Peyer's patch (tissue), 4 donors: ENCODE measurements around the gene REL. TPM values are rescaled to one million over a fixed set of nuclear protein-coding genes. Genes with fewer than 3 reads are reported as not detected.
"Not testable (repeated sequence)": the region's sequence is repeated elsewhere in the genome, so short reads cannot be mapped to it uniquely, and the experiment has no call there.

Experiments
- DNase-seq, 3 donors: peaks; one replicate each; pipeline ENCODE4 v3.0.0-alpha.2; 2017 to 2019
- H3K27ac ChIP-seq, 4 donors: fragments of 200-600 bp; sonication (generic); one replicate each; pipeline ENCODE4 v1.5.1; 2016 to 2019
- H3K27me3 ChIP-seq, 2 donors: fragments of 200-600 bp; sonication (generic); one replicate each; pipeline ENCODE4 v1.5.1; 2019
- H3K36me3 ChIP-seq, 3 donors: fragments of 200-600 bp; sonication (generic); one replicate each; pipeline ENCODE4 v1.5.1; 2016 to 2019
- H3K4me1 ChIP-seq, 4 donors: fragments of 200-600 bp; sonication (generic); one replicate each; pipeline ENCODE4 v1.5.1; 2016 to 2019
- H3K4me3 ChIP-seq, 4 donors: fragments of 200-600 bp; sonication (generic); 1 replicate in 3 of 4; 2 replicates in 1 of 4; pipeline ENCODE4 v1.5.1; 2016 to 2019; ENCODE audit warnings: mild to moderate bottlenecking in 1 of 4
- H3K9me3 ChIP-seq, 4 donors: fragments of 200-600 bp; sonication (generic); one replicate each; pipeline ENCODE4 v1.5.1; 2016 to 2019; ENCODE audit warnings: mild to moderate bottlenecking in 1 of 4
- POLR2A ChIP-seq, 2 donors: fragments of 450-650 bp; IDR thresholded peaks; one replicate each; pipeline ENCODE4 v1.5.1; 2017; ENCODE audit warnings: antibody characterized with exemption in 2 of 2, mild to moderate bottlenecking in 2 of 2, moderate library complexity in 2 of 2
- total RNA-seq, 4 donors: library from RNA; depleted of rRNA; stranded (reverse); fragments of >200 nt; gene quantifications; one replicate each; pipeline ENCODE4 v1.1.0, GENCODE V29; 2016
- TF ChIP-seq, protein P1 (sequence below), 6 experiments: fragments of 450-650 bp in 4 of 6; fragments of 200-600 bp in 2 of 6; sonication (generic) in 1 of 6; IDR thresholded peaks; one replicate each; pipeline ENCODE4 v1.5.1; 2017 to 2019; ENCODE audit warnings: antibody characterized with exemption in 6 of 6, mild to moderate bottlenecking in 3 of 6, moderate library complexity in 1 of 6

REL gene
- total RNA-seq, 4 donors from 2014 or later: 11.7 to 79.2 (median 16.7) TPM

DNA sequence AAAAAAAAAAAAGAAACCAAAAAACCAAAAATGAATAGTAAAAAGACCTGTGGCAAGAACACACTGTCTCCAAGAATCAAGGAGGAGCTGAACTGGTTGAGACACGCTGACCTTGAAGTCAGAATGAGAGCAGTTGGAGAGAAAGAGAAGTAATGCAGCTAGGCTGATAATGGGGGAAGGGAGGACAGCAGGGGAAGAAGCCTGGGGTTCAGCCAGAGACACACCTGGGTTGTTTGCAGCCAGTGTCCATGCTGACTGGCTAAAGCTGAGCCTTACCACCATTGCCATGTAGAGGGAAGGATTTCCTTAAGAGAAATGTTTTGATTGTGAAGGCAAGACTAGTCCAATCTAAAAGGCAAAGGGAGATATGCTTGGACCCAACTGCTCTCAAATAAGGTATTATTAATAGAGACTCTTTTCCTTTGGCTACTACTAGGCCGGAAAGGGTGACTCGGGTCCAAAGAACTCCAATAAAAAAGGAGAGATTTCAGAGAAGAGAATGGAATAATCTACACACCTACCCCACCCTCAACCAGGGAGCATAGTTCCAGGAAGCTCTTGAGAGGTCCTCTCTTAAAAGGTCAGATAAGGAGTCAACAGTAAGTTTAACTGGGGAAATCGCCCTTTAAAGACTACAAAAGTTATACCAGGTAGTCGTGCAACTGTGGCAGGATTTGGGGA is 25.2 kb upstream of the REL start:
- Histone ChIP-seq H3K27ac (no peak overlapping the region), H3K36me3 (no peaks in the 10 kb centered on the region)
- no peak for DNase-seq

DNA sequence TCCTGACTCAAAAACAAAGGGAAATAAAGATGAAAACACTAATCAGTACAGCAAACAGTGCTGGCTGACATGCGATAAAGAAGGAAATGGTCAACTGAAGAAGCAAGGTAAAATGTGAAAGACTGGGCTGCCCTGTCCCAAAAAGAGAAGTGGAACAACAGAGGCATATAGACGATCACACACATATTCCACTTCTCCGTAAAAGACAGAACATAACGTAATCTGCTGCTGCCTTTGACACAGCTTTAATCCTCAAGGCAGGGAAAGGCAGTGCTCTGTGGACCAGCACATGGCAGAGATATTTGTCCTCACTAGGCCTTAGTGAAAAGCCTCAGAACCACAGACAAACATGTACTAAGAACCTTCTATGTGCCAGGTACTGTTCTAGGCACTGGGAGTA is 24.3 kb upstream of the REL start:
- Histone ChIP-seq H3K4me3 (no peak overlapping the region), H3K36me3 (no peaks in the 10 kb centered on the region), H3K4me1 (peaks cover 0 to 5% (median 0%) of the 10 kb centered on the region in 4 donors), H3K9me3 (no peaks in the 10 kb centered on the region), H3K27ac (no peak overlapping the region), H3K27me3 (no peaks in the 10 kb centered on the region)
- no peak for DNase-seq
- no peak for TF ChIP-seq POLR2A (IDR thresholded peaks at IDR 0.05)
- TF ChIP-seq, protein P1, sequence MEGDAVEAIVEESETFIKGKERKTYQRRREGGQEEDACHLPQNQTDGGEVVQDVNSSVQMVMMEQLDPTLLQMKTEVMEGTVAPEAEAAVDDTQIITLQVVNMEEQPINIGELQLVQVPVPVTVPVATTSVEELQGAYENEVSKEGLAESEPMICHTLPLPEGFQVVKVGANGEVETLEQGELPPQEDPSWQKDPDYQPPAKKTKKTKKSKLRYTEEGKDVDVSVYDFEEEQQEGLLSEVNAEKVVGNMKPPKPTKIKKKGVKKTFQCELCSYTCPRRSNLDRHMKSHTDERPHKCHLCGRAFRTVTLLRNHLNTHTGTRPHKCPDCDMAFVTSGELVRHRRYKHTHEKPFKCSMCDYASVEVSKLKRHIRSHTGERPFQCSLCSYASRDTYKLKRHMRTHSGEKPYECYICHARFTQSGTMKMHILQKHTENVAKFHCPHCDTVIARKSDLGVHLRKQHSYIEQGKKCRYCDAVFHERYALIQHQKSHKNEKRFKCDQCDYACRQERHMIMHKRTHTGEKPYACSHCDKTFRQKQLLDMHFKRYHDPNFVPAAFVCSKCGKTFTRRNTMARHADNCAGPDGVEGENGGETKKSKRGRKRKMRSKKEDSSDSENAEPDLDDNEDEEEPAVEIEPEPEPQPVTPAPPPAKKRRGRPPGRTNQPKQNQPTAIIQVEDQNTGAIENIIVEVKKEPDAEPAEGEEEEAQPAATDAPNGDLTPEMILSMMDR (IDR thresholded peaks at IDR 0.05): no peak

More for the DNA sequence above, 25.2 kb upstream of the REL start:
- Histone ChIP-seq H3K27me3 (no peaks in the 10 kb centered on the region), H3K9me3 (no peaks in the 10 kb centered on the region), H3K4me1 (peaks cover 0 to 5% (median 0%) of the 10 kb centered on the region in 4 donors), H3K4me3 (no peak overlapping the region)
- TF ChIP-seq, protein P1 (IDR thresholded peaks at IDR 0.05): no peak
- no peak for TF ChIP-seq POLR2A (IDR thresholded peaks at IDR 0.05)

DNA sequence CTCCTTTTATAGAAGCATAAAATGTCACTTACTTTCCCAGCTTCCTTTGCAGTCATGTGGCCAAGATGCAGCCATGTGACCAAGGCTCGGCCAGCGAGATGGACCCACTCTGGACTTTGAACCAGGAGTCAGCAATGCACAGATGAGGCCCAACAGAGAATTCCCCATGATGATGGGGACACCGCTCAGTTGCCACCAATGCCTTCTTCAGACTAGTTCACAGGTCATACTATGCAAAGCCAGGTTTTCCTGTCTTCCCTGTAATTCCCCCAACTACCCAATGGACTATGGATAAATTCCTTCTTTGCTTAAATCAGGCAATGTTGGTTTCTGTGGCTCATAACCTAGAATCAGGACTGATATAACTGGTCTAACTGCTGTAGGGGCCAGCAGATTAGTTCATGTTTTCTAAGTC is 22.5 kb upstream of the REL start:
- H3K27ac ChIP-seq: no peak overlapping the region
- H3K4me3 ChIP-seq: no peak overlapping the region
- TF ChIP-seq POLR2A (IDR thresholded peaks at IDR 0.05): no peak
- TF ChIP-seq, protein P1 (IDR thresholded peaks at IDR 0.05): no peak
- H3K36me3 ChIP-seq: no peaks in the 10 kb centered on the region
- no peaks in the 10 kb centered on the region for H3K27me3 ChIP-seq
- H3K9me3 ChIP-seq: no peaks in the 10 kb centered on the region
- no peak for DNase-seq
- H3K4me1 ChIP-seq: peaks cover 0 to 5% (median 0%) of the 10 kb centered on the region in 4 donors

DNA sequence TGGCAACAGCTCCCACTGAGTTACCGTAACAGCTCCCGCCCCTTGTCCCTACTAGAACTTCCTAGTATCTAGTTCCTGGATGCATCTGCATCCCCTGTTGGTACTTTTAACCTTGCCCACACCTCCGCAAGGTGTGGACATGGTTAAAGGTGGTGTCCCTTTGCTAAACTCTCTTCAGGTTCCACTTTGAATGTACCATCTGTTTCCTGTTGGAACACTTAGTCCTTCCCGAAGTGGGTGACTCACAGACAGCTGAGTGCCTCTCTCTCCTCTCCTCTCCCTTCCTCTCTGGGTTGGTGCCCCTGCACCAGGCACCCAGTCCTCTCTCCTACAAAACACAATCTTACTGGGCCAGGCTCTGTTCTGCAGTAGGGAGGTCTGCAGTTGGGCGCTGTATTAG is 19.6 kb upstream of the REL start:
- TF ChIP-seq, protein P1 (IDR thresholded peaks at IDR 0.05): no peak
- TF ChIP-seq POLR2A (IDR thresholded peaks at IDR 0.05): no peak
- no peaks in the 10 kb centered on the region for H3K27me3 ChIP-seq
- no peaks in the 10 kb centered on the region for H3K36me3 ChIP-seq
- no peaks in the 10 kb centered on the region for H3K9me3 ChIP-seq
- H3K27ac ChIP-seq: no peak overlapping the region
- H3K4me1 ChIP-seq: no peaks in the 10 kb centered on the region
- DNase-seq: no peak
- H3K4me3 ChIP-seq: no peak overlapping the region

DNA sequence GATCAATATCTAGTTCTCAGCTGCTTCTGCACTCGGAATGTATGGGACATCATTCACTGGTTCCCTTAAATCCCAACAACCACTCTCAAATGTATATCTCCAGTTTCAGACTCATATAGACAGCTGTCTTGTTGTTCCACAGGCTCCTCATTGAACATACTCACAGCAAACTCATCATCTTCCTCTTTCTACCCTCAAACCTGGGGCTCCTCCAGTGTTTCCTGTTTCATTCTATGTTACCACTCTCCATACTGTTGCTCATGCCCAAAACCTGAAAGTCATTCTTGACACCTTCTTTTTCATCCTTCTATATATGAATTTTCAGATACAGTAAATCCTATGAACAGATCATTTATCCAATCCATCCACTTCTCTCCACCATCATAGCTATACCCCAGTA is 18.7 kb upstream of the REL start:
- TF ChIP-seq, protein P1 (IDR thresholded peaks at IDR 0.05): no peak
- no peak for TF ChIP-seq POLR2A (IDR thresholded peaks at IDR 0.05)
- H3K9me3 ChIP-seq: no peaks in the 10 kb centered on the region
- DNase-seq: no peak
- no peak overlapping the region for H3K4me3 ChIP-seq
- no peaks in the 10 kb centered on the region for H3K4me1 ChIP-seq
- no peaks in the 10 kb centered on the region for H3K27me3 ChIP-seq
- no peaks in the 10 kb centered on the region for H3K36me3 ChIP-seq
- H3K27ac ChIP-seq: no peak overlapping the region

DNA sequence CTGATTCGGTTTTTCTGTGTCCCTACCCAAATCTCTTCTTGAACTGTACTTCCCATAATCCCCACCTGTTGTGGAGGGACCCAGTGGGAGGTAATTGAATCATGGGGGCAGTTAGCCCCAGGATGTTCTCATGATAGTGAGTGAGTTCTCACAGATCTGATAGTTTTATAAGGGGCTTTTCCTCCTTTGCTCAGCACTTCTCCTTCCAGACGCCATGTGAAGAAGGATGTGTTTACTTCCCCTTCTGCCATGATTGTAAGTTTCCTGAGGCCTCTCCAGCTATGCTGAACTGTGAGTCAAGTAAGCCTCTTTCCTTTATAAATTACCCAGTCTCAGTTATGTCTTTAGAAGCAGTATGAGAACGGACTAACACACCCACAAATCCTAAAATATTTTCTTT is 16.0 kb upstream of the REL start:
- H3K4me1 ChIP-seq, H3K27me3 ChIP-seq, H3K9me3 ChIP-seq, H3K36me3 ChIP-seq, DNase-seq, H3K27ac ChIP-seq, H3K4me3 ChIP-seq: not testable (repeated sequence)
